HuH-7 (cell line): ENCODE results near the gene CPED1.

ENCODE experiments used
- DNase-seq: peaks from one replicate; pipeline ENCODE4 v3.0.0; 2011; ENCODE audit warnings: low spot score

CPED1 gene

GRCh38 chr7:121323515-121324302 is 335.2 kb downstream of the CPED1 start:
- DNase-seq, result no peak

- DNase-seq, result no peak
These were observed 339.2 kb downstream of the CPED1 start for GRCh38 chr7:121327671-121328070.

- DNase-seq, result no peak
These were observed 340.1 kb downstream of the CPED1 start, which contains the start of gene WNT16 for GRCh38 chr7:121328508-121329190. Gene WNT16, plus strand, starts transcription at chr7:121329000. Its CDS starts 293 bp downstream, at chr7:121329293.

- DNase-seq, result no peak
These were observed 340.9 kb downstream of the CPED1 start for GRCh38 chr7:121329191-121330052.

- no peak for DNase-seq
These were observed 341.7 kb downstream of the CPED1 start for GRCh38 chr7:121330053-121330833.

- DNase-seq, result no peak
These were observed 342.5 kb downstream of the CPED1 start for GRCh38 chr7:121331048-121331447.

- DNase-seq, result no peak
These were observed 343.1 kb downstream of the CPED1 start for GRCh38 chr7:121331574-121331973.

GRCh38 chr7:121334376-121334775 is 345.9 kb downstream of the CPED1 start:
- no peak for DNase-seq

- no peak for DNase-seq
These were observed 346.6 kb downstream of the CPED1 start for GRCh38 chr7:121334875-121335648.

- DNase-seq, result no peak
These were observed 348.1 kb downstream of the CPED1 start for GRCh38 chr7:121336579-121336978.

GRCh38 chr7:121337398-121337797 is 348.9 kb downstream of the CPED1 start:
- DNase-seq, result no peak

GRCh38 chr7:121339082-121339481 is 350.6 kb downstream of the CPED1 start:
- no peak for DNase-seq

GRCh38 chr7:121341933-121342332 is 353.4 kb downstream of the CPED1 start:
- no peak for DNase-seq

- DNase-seq, result no peak
These were observed 354.1 kb downstream of the CPED1 start for GRCh38 chr7:121342631-121343030.

- DNase-seq, result no peak
These were observed 354.8 kb downstream of the CPED1 start for GRCh38 chr7:121343302-121343701.

GRCh38 chr7:121344093-121344492 is 355.6 kb downstream of the CPED1 start:
- DNase-seq, result no peak

- no peak for DNase-seq
These were observed 356.0 kb downstream of the CPED1 start for GRCh38 chr7:121344497-121344896.
